ENCODE results near the gene PLA2G4A. TPM values are rescaled to one million over a fixed set of nuclear protein-coding genes. Genes with fewer than 3 reads are reported as not detected.
A peak's percentile ranks its signal among the peaks of the same experiment; 100 is the strongest.

The PLA2G4A gene
- total RNA-seq = not detected
- polyA plus RNA-seq (2013, experiment 1 of 2) = 0.80 TPM
- polyA plus RNA-seq (2013, experiment 2 of 2) = 0.56 TPM
- 0 to 5.0 (median 0.56) reads per million in 172 experiments for total RNA-seq

- DNase-seq (peak in 3 of 14 experiments; percentile 29 to 41 (median 41)), ATAC-seq (ENCODE audit: poor library complexity) (peak; percentile 54)
- Histone ChIP-seq H3K4me1 (ENCODE audit: insufficient read depth, low read length) (no peaks in the 10 kb centered on the region), H3K36me3 (ENCODE audit: insufficient read depth, low read length) (no peaks in the 10 kb centered on the region), H3K4me3 (ENCODE audit: low read length) (peak within 1 kb of the TSS; percentile 55), H3K27me3 (ENCODE audit: control insufficient read depth in 1 of 2, insufficient read depth in 2 of 2, low read length in 2 of 2) (peaks cover 0 to 4% of the 10 kb centered on the region in 2 experiments), H3K27ac (ENCODE audit: low read depth in 1 of 2, low read length in 2 of 2) (no peak within 1 kb of the TSS), H3K9me3 (ENCODE audit: control insufficient read depth in 1 of 2, insufficient read depth in 1 of 2, low read length in 2 of 2) (no peaks in the 10 kb centered on the region)
- Mint-ChIP-seq H3K4me1 (ENCODE audit: low read depth) (peaks cover 15% of the 10 kb centered on the region), H3K4me3 (peak within 1 kb of the TSS; percentile 84), H3K27ac (no peak within 1 kb of the TSS), H3K9me3 (no peaks in the 10 kb centered on the region), H3K27me3 (peaks cover 33% of the 10 kb centered on the region), H3K36me3 (ENCODE audit: low read depth) (no peaks in the 10 kb centered on the region)
- ChIA-PET CTCF (no interaction called here), POLR2A (no interaction called here)
- intact Hi-C loops (cut with DNase I, micrococcal nuclease) = no loop called here
- TF ChIP-seq, protein P1, sequence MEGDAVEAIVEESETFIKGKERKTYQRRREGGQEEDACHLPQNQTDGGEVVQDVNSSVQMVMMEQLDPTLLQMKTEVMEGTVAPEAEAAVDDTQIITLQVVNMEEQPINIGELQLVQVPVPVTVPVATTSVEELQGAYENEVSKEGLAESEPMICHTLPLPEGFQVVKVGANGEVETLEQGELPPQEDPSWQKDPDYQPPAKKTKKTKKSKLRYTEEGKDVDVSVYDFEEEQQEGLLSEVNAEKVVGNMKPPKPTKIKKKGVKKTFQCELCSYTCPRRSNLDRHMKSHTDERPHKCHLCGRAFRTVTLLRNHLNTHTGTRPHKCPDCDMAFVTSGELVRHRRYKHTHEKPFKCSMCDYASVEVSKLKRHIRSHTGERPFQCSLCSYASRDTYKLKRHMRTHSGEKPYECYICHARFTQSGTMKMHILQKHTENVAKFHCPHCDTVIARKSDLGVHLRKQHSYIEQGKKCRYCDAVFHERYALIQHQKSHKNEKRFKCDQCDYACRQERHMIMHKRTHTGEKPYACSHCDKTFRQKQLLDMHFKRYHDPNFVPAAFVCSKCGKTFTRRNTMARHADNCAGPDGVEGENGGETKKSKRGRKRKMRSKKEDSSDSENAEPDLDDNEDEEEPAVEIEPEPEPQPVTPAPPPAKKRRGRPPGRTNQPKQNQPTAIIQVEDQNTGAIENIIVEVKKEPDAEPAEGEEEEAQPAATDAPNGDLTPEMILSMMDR (IDR thresholded peaks at IDR 0.05) = no peak
Measured at GRCh38 chr1:186828611-186829454, at the start of gene PLA2G4A. TSS of gene PLA2G4A (plus strand) at chr1:186828949. CDS start at chr1:186854355, 25,406 bp downstream.

DNA sequence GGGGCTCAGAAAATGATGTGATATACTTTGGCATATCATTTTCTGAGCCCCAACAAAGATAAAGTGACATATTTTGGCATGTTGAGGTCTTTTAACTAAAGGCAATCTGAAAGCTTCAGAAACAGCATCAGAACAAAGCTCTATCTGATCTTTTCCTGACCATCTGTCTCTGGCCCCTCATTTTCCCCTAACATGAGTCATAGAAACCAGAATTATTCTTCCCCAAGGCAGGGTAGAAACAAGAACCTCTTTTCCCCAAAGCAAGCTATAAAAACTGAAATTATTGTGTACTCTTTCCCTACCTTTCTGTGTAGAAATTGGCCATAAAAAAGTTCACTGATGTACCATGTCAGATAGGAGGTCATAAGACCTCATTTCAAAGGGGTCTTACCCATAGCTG, 48.7 kb upstream of the PLA2G4A start:
- Histone ChIP-seq H3K27me3 (ENCODE audit: control insufficient read depth in 1 of 2, insufficient read depth in 2 of 2, low read length in 2 of 2) (no peaks in the 10 kb centered on the region), H3K27ac (ENCODE audit: low read depth in 1 of 2, low read length in 2 of 2) (no peak overlapping the region), H3K36me3 (ENCODE audit: insufficient read depth, low read length) (no peaks in the 10 kb centered on the region), H3K9me3 (ENCODE audit: control insufficient read depth in 1 of 2, insufficient read depth in 1 of 2, low read length in 2 of 2) (no peaks in the 10 kb centered on the region), H3K4me1 (ENCODE audit: insufficient read depth, low read length) (no peaks in the 10 kb centered on the region), H3K4me3 (ENCODE audit: low read length) (no peak overlapping the region)
- ATAC-seq (ENCODE audit: poor library complexity) (no peak), DNase-seq (no peak)
- intact Hi-C loops (cut with DNase I, micrococcal nuclease) = no loop called here
- H3K27me3 Mint-ChIP-seq = peaks cover 9% of the 10 kb centered on the region
- no peaks in the 10 kb centered on the region for H3K4me1 Mint-ChIP-seq (ENCODE audit: low read depth)
- H3K36me3 Mint-ChIP-seq (ENCODE audit: low read depth) = no peaks in the 10 kb centered on the region
- ChIA-PET CTCF (no interaction called here), POLR2A (no interaction called here)
- H3K4me3 Mint-ChIP-seq = no peak overlapping the region
- TF ChIP-seq, protein P1 (IDR thresholded peaks at IDR 0.05) = no peak
- no peak overlapping the region for H3K27ac Mint-ChIP-seq
- H3K9me3 Mint-ChIP-seq = no peaks in the 10 kb centered on the region

DNA sequence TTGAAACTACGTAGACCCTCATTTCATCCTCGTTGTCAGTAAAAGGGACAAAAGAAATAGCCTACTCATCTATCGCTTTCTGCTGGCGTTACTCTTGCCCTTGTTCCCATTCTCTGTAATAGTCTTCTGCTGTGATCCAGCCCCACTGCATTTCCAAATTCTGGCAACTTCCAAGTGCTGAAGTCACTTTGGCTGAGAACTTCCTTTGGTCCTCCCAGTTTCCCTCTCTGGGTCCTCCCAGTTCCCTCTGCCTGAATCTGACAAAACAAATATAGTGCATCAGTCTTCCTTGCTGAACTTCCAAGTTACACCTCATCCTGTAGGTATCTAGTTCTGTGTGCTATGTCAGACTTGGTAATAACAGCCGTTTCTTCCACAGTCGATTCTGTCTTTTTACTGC, 47.0 kb upstream of the PLA2G4A start:
- H3K4me1 ChIP-seq (ENCODE audit: insufficient read depth, low read length) = no peaks in the 10 kb centered on the region
- no peak overlapping the region for H3K27ac ChIP-seq (ENCODE audit: low read depth in 1 of 2, low read length in 2 of 2)
- TF ChIP-seq, protein P1 (IDR thresholded peaks at IDR 0.05) = no peak
- POLR2A ChIA-PET = no interaction called here
- Mint-ChIP-seq H3K4me1 (ENCODE audit: low read depth) (no peaks in the 10 kb centered on the region), H3K36me3 (ENCODE audit: low read depth) (no peaks in the 10 kb centered on the region), H3K9me3 (no peaks in the 10 kb centered on the region), H3K27ac (no peak overlapping the region), H3K4me3 (no peak overlapping the region), H3K27me3 (peaks cover 9% of the 10 kb centered on the region)
- ATAC-seq (ENCODE audit: poor library complexity) (no peak), DNase-seq (no peak)
- no peaks in the 10 kb centered on the region for H3K27me3 ChIP-seq (ENCODE audit: control insufficient read depth in 1 of 2, insufficient read depth in 2 of 2, low read length in 2 of 2)
- H3K4me3 ChIP-seq (ENCODE audit: low read length) = no peak overlapping the region
- CTCF ChIA-PET = no interaction called here
- no peaks in the 10 kb centered on the region for H3K9me3 ChIP-seq (ENCODE audit: control insufficient read depth in 1 of 2, insufficient read depth in 1 of 2, low read length in 2 of 2)
- H3K36me3 ChIP-seq (ENCODE audit: insufficient read depth, low read length) = no peaks in the 10 kb centered on the region
- intact Hi-C loops (cut with DNase I, micrococcal nuclease) = no loop called here

Measured in CD4-positive, alpha-beta T cell (primary cell).